Measurements from ENCODE around the gene TEC. TPM values are rescaled to one million over a fixed set of nuclear protein-coding genes. Genes with fewer than 3 reads are reported as not detected.

Gene TEC
- total RNA-seq, 1 experiment from 2014 or later = 4.5 TPM

DNA sequence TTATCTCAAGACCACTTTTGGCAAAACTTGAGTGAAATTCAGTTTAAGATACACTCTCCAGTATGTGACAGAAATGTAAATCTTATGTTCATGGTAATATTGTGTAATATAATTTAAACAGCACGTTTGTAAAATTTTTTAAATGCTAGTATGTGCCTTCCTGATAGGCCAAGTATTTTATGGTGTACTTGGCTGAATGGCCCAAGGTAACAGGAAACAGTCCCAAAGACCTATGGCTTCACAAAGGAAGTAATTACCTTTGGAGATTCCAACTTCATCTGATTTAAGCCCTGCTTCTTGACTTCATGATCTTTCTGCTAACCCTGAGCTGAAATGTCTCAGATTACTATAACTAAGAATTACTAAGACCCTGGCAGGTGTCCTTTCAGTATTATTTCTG lies 20.3 kb downstream of the TEC start:
- H3K4me2 ChIP-seq (ENCODE audit: low read length) = no peak overlapping the region
- no peak for ATAC-seq
- intact Hi-C loops (cut with micrococcal nuclease) = no loop called here
- H3K4me1 ChIP-seq (ENCODE audit: control insufficient read depth in 1 of 2, insufficient read depth in 2 of 2, low read length in 2 of 2) = peaks cover 0 to 21% of the 10 kb centered on the region in 2 experiments; a peak in 2 of 4 replicates
- no peak overlapping the region for H3K27ac ChIP-seq (ENCODE audit: low read depth, low read length)
- no peaks in the 10 kb centered on the region for H3K36me3 ChIP-seq (ENCODE audit: control insufficient read depth in 1 of 2, insufficient read depth in 2 of 2, low read length in 2 of 2)
- ChIA-PET RAD21 (ENCODE audit: low non-redundant PET in 1 of 2, low total read pairs in 2 of 2, uncharacterized antibody in 2 of 2, unreplicated experiment in 2 of 2) (no interaction called here), CTCF (no interaction called here), POLR2A (interaction anchor here (1.0 kb wide), 1 partner anchor 11 kb away, joined by 4 read pairs; no protein-coding TSS in a partner anchor)
- H3K9ac ChIP-seq (ENCODE audit: low read length) = no peak overlapping the region
- H4K20me1 ChIP-seq (ENCODE audit: insufficient read depth) = no peaks in the 10 kb centered on the region
- peaks cover 13% of the 10 kb centered on the region for H3K79me2 ChIP-seq (ENCODE audit: insufficient read depth, low read length)
- no TSS peak for BruUV-seq (replicated peaks)
- no peaks in the 10 kb centered on the region for H3K27me3 ChIP-seq (ENCODE audit: insufficient read depth, low read length)
- DNase-seq (ENCODE audit: low read depth, low spot score) = no peak
- H2AFZ ChIP-seq (ENCODE audit: low read depth, low read length, poor library complexity, severe bottlenecking) = no peak overlapping the region
- H3K9me3 ChIP-seq (ENCODE audit: control insufficient read depth in 1 of 2, insufficient read depth in 1 of 2, low read depth in 1 of 2, low read length in 2 of 2) = no peaks in the 10 kb centered on the region
- H3K4me3 ChIP-seq (replicated peaks in 1 of 2; ENCODE audit: low read depth in 1 of 2, low read length in 2 of 2) = no peak overlapping the region
- TF ChIP-seq RAD21 (IDR thresholded peaks at IDR 0.05; ENCODE audit: low read depth) (no peak), CEBPB (IDR thresholded peaks at IDR 0.05; ENCODE audit: low read depth) (no peak), JUND (IDR thresholded peaks at IDR 0.05) (no peak), ZFX (IDR thresholded peaks at IDR 0.05) (no peak), YY1 (IDR thresholded peaks at IDR 0.05; ENCODE audit: extremely low read depth, insufficient replicate concordance, low read depth, low read length) (no peak), ELF1 (IDR thresholded peaks at IDR 0.05; ENCODE audit: borderline replicate concordance, low read depth) (no peak), EZH2 (IDR thresholded peaks at IDR 0.05) (no peak), FOSL1 (IDR thresholded peaks at IDR 0.05; ENCODE audit: low read depth) (no peak), ZNF274 (IDR thresholded peaks at IDR 0.05; ENCODE audit: low read depth, low read length) (no peak), SP1 (IDR thresholded peaks at IDR 0.05; ENCODE audit: low read depth) (no peak), POLR2AphosphoS5 (IDR thresholded peaks at IDR 0.05; ENCODE audit: low read depth, low read length) (no peak), EZH2phosphoT487 (IDR thresholded peaks at IDR 0.05; ENCODE audit: borderline replicate concordance) (no peak), SRF (IDR thresholded peaks at IDR 0.05; ENCODE audit: low read depth) (no peak), POLR2A (IDR thresholded peaks at IDR 0.05; ENCODE audit: borderline replicate concordance, extremely low read depth, insufficient read depth, insufficient read length) (no peak), CBX3 (IDR thresholded peaks at IDR 0.05; ENCODE audit: low read depth) (no peak)
- TF ChIP-seq, protein P1, sequence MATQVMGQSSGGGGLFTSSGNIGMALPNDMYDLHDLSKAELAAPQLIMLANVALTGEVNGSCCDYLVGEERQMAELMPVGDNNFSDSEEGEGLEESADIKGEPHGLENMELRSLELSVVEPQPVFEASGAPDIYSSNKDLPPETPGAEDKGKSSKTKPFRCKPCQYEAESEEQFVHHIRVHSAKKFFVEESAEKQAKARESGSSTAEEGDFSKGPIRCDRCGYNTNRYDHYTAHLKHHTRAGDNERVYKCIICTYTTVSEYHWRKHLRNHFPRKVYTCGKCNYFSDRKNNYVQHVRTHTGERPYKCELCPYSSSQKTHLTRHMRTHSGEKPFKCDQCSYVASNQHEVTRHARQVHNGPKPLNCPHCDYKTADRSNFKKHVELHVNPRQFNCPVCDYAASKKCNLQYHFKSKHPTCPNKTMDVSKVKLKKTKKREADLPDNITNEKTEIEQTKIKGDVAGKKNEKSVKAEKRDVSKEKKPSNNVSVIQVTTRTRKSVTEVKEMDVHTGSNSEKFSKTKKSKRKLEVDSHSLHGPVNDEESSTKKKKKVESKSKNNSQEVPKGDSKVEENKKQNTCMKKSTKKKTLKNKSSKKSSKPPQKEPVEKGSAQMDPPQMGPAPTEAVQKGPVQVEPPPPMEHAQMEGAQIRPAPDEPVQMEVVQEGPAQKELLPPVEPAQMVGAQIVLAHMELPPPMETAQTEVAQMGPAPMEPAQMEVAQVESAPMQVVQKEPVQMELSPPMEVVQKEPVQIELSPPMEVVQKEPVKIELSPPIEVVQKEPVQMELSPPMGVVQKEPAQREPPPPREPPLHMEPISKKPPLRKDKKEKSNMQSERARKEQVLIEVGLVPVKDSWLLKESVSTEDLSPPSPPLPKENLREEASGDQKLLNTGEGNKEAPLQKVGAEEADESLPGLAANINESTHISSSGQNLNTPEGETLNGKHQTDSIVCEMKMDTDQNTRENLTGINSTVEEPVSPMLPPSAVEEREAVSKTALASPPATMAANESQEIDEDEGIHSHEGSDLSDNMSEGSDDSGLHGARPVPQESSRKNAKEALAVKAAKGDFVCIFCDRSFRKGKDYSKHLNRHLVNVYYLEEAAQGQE (IDR thresholded peaks at IDR 0.05; ENCODE audit: low read depth) = no peak
- TF ChIP-seq, protein P2, sequence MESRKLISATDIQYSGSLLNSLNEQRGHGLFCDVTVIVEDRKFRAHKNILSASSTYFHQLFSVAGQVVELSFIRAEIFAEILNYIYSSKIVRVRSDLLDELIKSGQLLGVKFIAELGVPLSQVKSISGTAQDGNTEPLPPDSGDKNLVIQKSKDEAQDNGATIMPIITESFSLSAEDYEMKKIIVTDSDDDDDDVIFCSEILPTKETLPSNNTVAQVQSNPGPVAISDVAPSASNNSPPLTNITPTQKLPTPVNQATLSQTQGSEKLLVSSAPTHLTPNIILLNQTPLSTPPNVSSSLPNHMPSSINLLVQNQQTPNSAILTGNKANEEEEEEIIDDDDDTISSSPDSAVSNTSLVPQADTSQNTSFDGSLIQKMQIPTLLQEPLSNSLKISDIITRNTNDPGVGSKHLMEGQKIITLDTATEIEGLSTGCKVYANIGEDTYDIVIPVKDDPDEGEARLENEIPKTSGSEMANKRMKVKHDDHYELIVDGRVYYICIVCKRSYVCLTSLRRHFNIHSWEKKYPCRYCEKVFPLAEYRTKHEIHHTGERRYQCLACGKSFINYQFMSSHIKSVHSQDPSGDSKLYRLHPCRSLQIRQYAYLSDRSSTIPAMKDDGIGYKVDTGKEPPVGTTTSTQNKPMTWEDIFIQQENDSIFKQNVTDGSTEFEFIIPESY (IDR thresholded peaks at IDR 0.05; ENCODE audit: extremely low read depth, insufficient replicate concordance, low read length) = no peak
- no peaks in the 10 kb centered on the region for H3K9me2 ChIP-seq (ENCODE audit: insufficient read depth)
